Stomach (tissue), 4 donors: ENCODE measurements around the gene HELQ.

Source experiments
- POLR2A ChIP-seq, 4 donors: fragments of 450-650 bp; IDR thresholded peaks; one replicate each; pipeline ENCODE4 v1.6.1; 2016; ENCODE audit warnings: antibody characterized with exemption in 4 of 4, control low read depth in 2 of 4, mild to moderate bottlenecking in 1 of 4, moderate library complexity in 1 of 4
- TF ChIP-seq, protein P1 (sequence below), 7 experiments: fragments of 450-650 bp in 4 of 7; fragments of 200-600 bp in 3 of 7; sonication (generic) in 3 of 7; IDR thresholded peaks; one replicate each; pipeline ENCODE4 v1.5.1; 2016 to 2019; ENCODE audit warnings: antibody characterized with exemption in 7 of 7, control low read depth in 2 of 7, mild to moderate bottlenecking in 1 of 7

- TF ChIP-seq POLR2A (IDR thresholded peaks at IDR 0.05), result no peak
- TF ChIP-seq, protein P1, sequence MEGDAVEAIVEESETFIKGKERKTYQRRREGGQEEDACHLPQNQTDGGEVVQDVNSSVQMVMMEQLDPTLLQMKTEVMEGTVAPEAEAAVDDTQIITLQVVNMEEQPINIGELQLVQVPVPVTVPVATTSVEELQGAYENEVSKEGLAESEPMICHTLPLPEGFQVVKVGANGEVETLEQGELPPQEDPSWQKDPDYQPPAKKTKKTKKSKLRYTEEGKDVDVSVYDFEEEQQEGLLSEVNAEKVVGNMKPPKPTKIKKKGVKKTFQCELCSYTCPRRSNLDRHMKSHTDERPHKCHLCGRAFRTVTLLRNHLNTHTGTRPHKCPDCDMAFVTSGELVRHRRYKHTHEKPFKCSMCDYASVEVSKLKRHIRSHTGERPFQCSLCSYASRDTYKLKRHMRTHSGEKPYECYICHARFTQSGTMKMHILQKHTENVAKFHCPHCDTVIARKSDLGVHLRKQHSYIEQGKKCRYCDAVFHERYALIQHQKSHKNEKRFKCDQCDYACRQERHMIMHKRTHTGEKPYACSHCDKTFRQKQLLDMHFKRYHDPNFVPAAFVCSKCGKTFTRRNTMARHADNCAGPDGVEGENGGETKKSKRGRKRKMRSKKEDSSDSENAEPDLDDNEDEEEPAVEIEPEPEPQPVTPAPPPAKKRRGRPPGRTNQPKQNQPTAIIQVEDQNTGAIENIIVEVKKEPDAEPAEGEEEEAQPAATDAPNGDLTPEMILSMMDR (IDR thresholded peaks at IDR 0.05), result no peak
Observed at GRCh38 chr4:83364312-83364711, 91.3 kb downstream of the HELQ start.
